ENCODE data around the gene KCNK16. TPM values are rescaled to one million over a fixed set of nuclear protein-coding genes. Genes with fewer than 3 reads are reported as not detected.
"Not testable (repeated sequence)": the region's sequence is repeated elsewhere in the genome, so short reads cannot be mapped to it uniquely, and the experiment has no call there.

Gene KCNK16
- total RNA-seq, 2 donors from 2014 or later, result 2.9 TPM; not detected in 1

GRCh38 chr6:39292637-39293036, 29.9 kb downstream of the KCNK16 start:
- no peak for ATAC-seq
- Histone ChIP-seq H3K9me3 (no peaks in the 10 kb centered on the region), H3K36me3 (replicated peaks in 1 of 2; ENCODE audit: insufficient read depth in 1 of 2, low read depth in 2 of 2) (no peaks in the 10 kb centered on the region), H3K27ac (no peak overlapping the region), H3K4me1 (no peaks in the 10 kb centered on the region), H3K4me3 (no peak overlapping the region), H3K27me3 (no peaks in the 10 kb centered on the region)
- no peak for DNase-seq
- TF ChIP-seq CTCF (IDR thresholded peaks at IDR 0.05) (no peak), POLR2A (IDR thresholded peaks at IDR 0.05) (no peak)
- WGBS, 2 donors, result 89 to 93% methylated on average over 6 of the region's 6 CpGs
- intact Hi-C loops (cut with DNase I), result no loop called here

GRCh38 chr6:39289490-39289889, 33.0 kb downstream of the KCNK16 start:
- ATAC-seq (no peak), DNase-seq (no peak)
- TF ChIP-seq POLR2A (IDR thresholded peaks at IDR 0.05) (no peak), CTCF (IDR thresholded peaks at IDR 0.05) (no peak)
- intact Hi-C loops (cut with DNase I), result no loop called here
- no peak overlapping the region for H3K27ac ChIP-seq
- H3K4me3 ChIP-seq, result no peak overlapping the region
- no peaks in the 10 kb centered on the region for H3K9me3 ChIP-seq
- H3K36me3 ChIP-seq (replicated peaks in 1 of 2; ENCODE audit: insufficient read depth in 1 of 2, low read depth in 2 of 2), result no peaks in the 10 kb centered on the region
- WGBS, 2 donors, result 65 to 78% methylated on average over 2 of the region's 2 CpGs
- H3K4me1 ChIP-seq, result no peaks in the 10 kb centered on the region
- H3K27me3 ChIP-seq, result no peaks in the 10 kb centered on the region

- no peak for TF ChIP-seq POLR2A (IDR thresholded peaks at IDR 0.05)
- TF ChIP-seq CTCF (IDR thresholded peaks at IDR 0.05), result no peak
- intact Hi-C loops (cut with DNase I), result no loop called here
- Histone ChIP-seq H3K4me3 (no peak overlapping the region), H3K4me1 (no peaks in the 10 kb centered on the region), H3K9me3 (no peaks in the 10 kb centered on the region), H3K36me3 (replicated peaks in 1 of 2; ENCODE audit: insufficient read depth in 1 of 2, low read depth in 2 of 2) (no peaks in the 10 kb centered on the region), H3K27ac (no peak overlapping the region), H3K27me3 (no peaks in the 10 kb centered on the region)
- WGBS, 2 donors, result 86 to 87% methylated on average over 3 of the region's 3 CpGs
- DNase-seq, result no peak
- no peak for ATAC-seq
Observed at GRCh38 chr6:39287601-39288000, 34.9 kb downstream of the KCNK16 start.

- H3K4me3 ChIP-seq; DNase-seq; intact Hi-C loops (cut with DNase I); H3K4me1 ChIP-seq; H3K9me3 ChIP-seq; H3K27me3 ChIP-seq; ATAC-seq; H3K27ac ChIP-seq; H3K36me3 ChIP-seq (replicated peaks in 1 of 2; ENCODE audit: insufficient read depth in 1 of 2, low read depth in 2 of 2): not testable (repeated sequence)
- 73 to 92% methylated on average over 10 of the region's 10 CpGs for WGBS, 2 donors
Observed at GRCh38 chr6:39286596-39286995, 35.9 kb downstream of the KCNK16 start.

GRCh38 chr6:39282774-39283173, 39.7 kb downstream of the KCNK16 start:
- TF ChIP-seq CTCF (IDR thresholded peaks at IDR 0.05) (no peak), POLR2A (IDR thresholded peaks at IDR 0.05) (no peak)
- Histone ChIP-seq H3K9me3 (no peaks in the 10 kb centered on the region), H3K27me3 (no peaks in the 10 kb centered on the region), H3K27ac (no peak overlapping the region), H3K36me3 (replicated peaks in 1 of 2; ENCODE audit: insufficient read depth in 1 of 2, low read depth in 2 of 2) (no peaks in the 10 kb centered on the region), H3K4me1 (no peaks in the 10 kb centered on the region), H3K4me3 (no peak overlapping the region)
- DNase-seq (no peak), ATAC-seq (no peak)
- 36 to 62% methylated on average over 2 of the region's 2 CpGs for WGBS, 2 donors
- intact Hi-C loops (cut with DNase I), result no loop called here

Measured in body of pancreas (tissue), 4 donors.